Activated naive CD4-positive, alpha-beta T cell treated with anti-CD3 and anti-CD28 coated beads for 36 hours (primary cell): ENCODE measurements around the gene ARHGAP22. TPM values are rescaled to one million over a fixed set of nuclear protein-coding genes. Genes with fewer than 3 reads are reported as not detected.

Experiments used
- CTCF ChIA-PET: fragments of 350-600 bp; sonication (Branson Sonifier 250); formaldehyde crosslinking; loops from one replicate; lab custom pipeline; 2021; ENCODE audit warnings: antibody characterized with exemption; lab: Charles Lee
- DNase-seq: peaks from one replicate; pipeline ENCODE4 v3.0.0-alpha.2; 2020
- H3K27ac Mint-ChIP-seq: one replicate; pipeline ENCODE4 v1.8.0; 2021; ENCODE audit warnings: mild to moderate bottlenecking, mixed read lengths
- H3K27me3 Mint-ChIP-seq: one replicate; pipeline ENCODE4 v1.8.0; 2021; ENCODE audit warnings: low read depth, mixed read lengths
- H3K36me3 Mint-ChIP-seq: one replicate; pipeline ENCODE4 v1.8.0; 2021; ENCODE audit warnings: low read depth, mixed read lengths
- H3K4me1 Mint-ChIP-seq: one replicate; pipeline ENCODE4 v1.8.0; 2021; ENCODE audit warnings: low read depth, mixed read lengths
- H3K4me3 Mint-ChIP-seq: one replicate; pipeline ENCODE4 v1.8.0; 2021; ENCODE audit warnings: mild to moderate bottlenecking, moderate library complexity, mixed read lengths
- H3K9me3 Mint-ChIP-seq: one replicate; pipeline ENCODE4 v1.8.0; 2021; ENCODE audit warnings: mixed read lengths
- intact Hi-C: fragments of 100-400 bp; cut with micrococcal nuclease; formaldehyde crosslinking; loops from one replicate; pipeline ENCODE4 v1.15.1; 2023
- total RNA-seq, 2 experiments: library from RNA; stranded (reverse); gene quantifications; one replicate each; pipeline ENCODE4 v1.2.3, GENCODE V29; 2021

The ARHGAP22 gene
- total RNA-seq, 2 experiments from 2014 or later: not detected

GRCh38 chr10:48490946-48491345, 113.9 kb downstream of the ARHGAP22 start:
- CTCF ChIA-PET: no interaction called here
- DNase-seq: no peak
- Mint-ChIP-seq H3K36me3 (no peaks in the 10 kb centered on the region), H3K4me3 (no peak overlapping the region), H3K27ac (no peak overlapping the region), H3K27me3 (peaks cover 12% of the 10 kb centered on the region), H3K9me3 (no peaks in the 10 kb centered on the region), H3K4me1 (peaks cover 14% of the 10 kb centered on the region)
- intact Hi-C loops: no loop called here

- Mint-ChIP-seq H3K4me1 (peaks cover 14% of the 10 kb centered on the region), H3K4me3 (no peak overlapping the region), H3K27me3 (peaks cover 12% of the 10 kb centered on the region), H3K36me3 (no peaks in the 10 kb centered on the region), H3K9me3 (no peaks in the 10 kb centered on the region), H3K27ac (no peak overlapping the region)
- no peak for DNase-seq
- CTCF ChIA-PET: no interaction called here
- intact Hi-C loops: no loop called here
These were observed 114.3 kb downstream of the ARHGAP22 start for GRCh38 chr10:48490571-48490940.

- no peak overlapping the region for H3K27ac Mint-ChIP-seq
- no peaks in the 10 kb centered on the region for H3K36me3 Mint-ChIP-seq
- no peaks in the 10 kb centered on the region for H3K9me3 Mint-ChIP-seq
- H3K4me3 Mint-ChIP-seq: no peak overlapping the region
- peaks cover 9% of the 10 kb centered on the region for H3K27me3 Mint-ChIP-seq
- peaks cover 6% of the 10 kb centered on the region for H3K4me1 Mint-ChIP-seq
- intact Hi-C loops: no loop called here
- CTCF ChIA-PET: no interaction called here
- no peak for DNase-seq
These were observed 115.8 kb downstream of the ARHGAP22 start for GRCh38 chr10:48489099-48489498.

GRCh38 chr10:48487244-48487643, 117.6 kb downstream of the ARHGAP22 start:
- Mint-ChIP-seq H3K4me1 (no peaks in the 10 kb centered on the region), H3K27ac (no peak overlapping the region), H3K9me3 (no peaks in the 10 kb centered on the region), H3K27me3 (peaks cover 7% of the 10 kb centered on the region), H3K36me3 (no peaks in the 10 kb centered on the region), H3K4me3 (no peak overlapping the region)
- intact Hi-C loops: no loop called here
- CTCF ChIA-PET: no interaction called here
- no peak for DNase-seq

- Mint-ChIP-seq H3K27ac (no peak overlapping the region), H3K4me3 (no peak overlapping the region), H3K9me3 (no peaks in the 10 kb centered on the region), H3K36me3 (no peaks in the 10 kb centered on the region), H3K27me3 (peaks cover 7% of the 10 kb centered on the region), H3K4me1 (no peaks in the 10 kb centered on the region)
- intact Hi-C loops: no loop called here
- CTCF ChIA-PET: no interaction called here
- DNase-seq: no peak
These were observed 119.2 kb downstream of the ARHGAP22 start for GRCh38 chr10:48485711-48486110.

GRCh38 chr10:48484911-48485310, 120.0 kb downstream of the ARHGAP22 start:
- Mint-ChIP-seq H3K4me3 (no peak overlapping the region), H3K27me3 (peaks cover 7% of the 10 kb centered on the region), H3K36me3 (no peaks in the 10 kb centered on the region), H3K4me1 (no peaks in the 10 kb centered on the region), H3K27ac (no peak overlapping the region), H3K9me3 (no peaks in the 10 kb centered on the region)
- no peak for DNase-seq
- intact Hi-C loops: no loop called here
- CTCF ChIA-PET: no interaction called here

- Mint-ChIP-seq H3K9me3 (no peaks in the 10 kb centered on the region), H3K4me1 (no peaks in the 10 kb centered on the region), H3K27me3 (peaks cover 7% of the 10 kb centered on the region), H3K4me3 (no peak overlapping the region), H3K27ac (no peak overlapping the region), H3K36me3 (no peaks in the 10 kb centered on the region)
- intact Hi-C loops: no loop called here
- DNase-seq: no peak
- CTCF ChIA-PET: interaction anchor here (0.6 kb wide), 1 partner anchor 188 kb away, joined by 3 read pairs; no protein-coding TSS in a partner anchor
These were observed 122.7 kb downstream of the ARHGAP22 start for GRCh38 chr10:48482207-48482606.

- Mint-ChIP-seq H3K27ac (no peak overlapping the region), H3K4me3 (no peak overlapping the region), H3K36me3 (no peaks in the 10 kb centered on the region), H3K9me3 (no peaks in the 10 kb centered on the region), H3K27me3 (peaks cover 7% of the 10 kb centered on the region), H3K4me1 (no peaks in the 10 kb centered on the region)
- DNase-seq: no peak
- intact Hi-C loops: no loop called here
- CTCF ChIA-PET: no interaction called here
These were observed 123.5 kb downstream of the ARHGAP22 start for GRCh38 chr10:48481385-48481784.

- intact Hi-C loops: no loop called here
- Mint-ChIP-seq H3K4me3 (no peak overlapping the region), H3K36me3 (no peaks in the 10 kb centered on the region), H3K4me1 (no peaks in the 10 kb centered on the region), H3K27me3 (peaks cover 9% of the 10 kb centered on the region), H3K9me3 (no peaks in the 10 kb centered on the region), H3K27ac (no peak overlapping the region)
- CTCF ChIA-PET: no interaction called here
- DNase-seq: no peak
These were observed 124.2 kb downstream of the ARHGAP22 start for GRCh38 chr10:48480397-48481374.

- H3K27me3 Mint-ChIP-seq: peaks cover 6% of the 10 kb centered on the region
- intact Hi-C loops: no loop called here
- CTCF ChIA-PET: no interaction called here
- no peak overlapping the region for H3K27ac Mint-ChIP-seq
- no peaks in the 10 kb centered on the region for H3K4me1 Mint-ChIP-seq
- DNase-seq: no peak
- H3K9me3 Mint-ChIP-seq: no peaks in the 10 kb centered on the region
- no peaks in the 10 kb centered on the region for H3K36me3 Mint-ChIP-seq
- no peak overlapping the region for H3K4me3 Mint-ChIP-seq
These were observed 125.7 kb downstream of the ARHGAP22 start for GRCh38 chr10:48478980-48479811.

- no peak for DNase-seq
- CTCF ChIA-PET: no interaction called here
- intact Hi-C loops: no loop called here
- H3K27ac Mint-ChIP-seq: no peak overlapping the region
- no peaks in the 10 kb centered on the region for H3K36me3 Mint-ChIP-seq
- peaks cover 4% of the 10 kb centered on the region for H3K27me3 Mint-ChIP-seq
- no peak overlapping the region for H3K4me3 Mint-ChIP-seq
- H3K4me1 Mint-ChIP-seq: no peaks in the 10 kb centered on the region
- H3K9me3 Mint-ChIP-seq: no peaks in the 10 kb centered on the region
These were observed 126.4 kb downstream of the ARHGAP22 start for GRCh38 chr10:48478469-48478868.

GRCh38 chr10:48477616-48478015, 127.3 kb downstream of the ARHGAP22 start:
- no peaks in the 10 kb centered on the region for H3K36me3 Mint-ChIP-seq
- no peaks in the 10 kb centered on the region for H3K9me3 Mint-ChIP-seq
- H3K4me1 Mint-ChIP-seq: no peaks in the 10 kb centered on the region
- CTCF ChIA-PET: no interaction called here
- no peak for DNase-seq
- H3K27me3 Mint-ChIP-seq: peaks cover 3% of the 10 kb centered on the region
- intact Hi-C loops: no loop called here
- H3K4me3 Mint-ChIP-seq: no peak overlapping the region
- no peak overlapping the region for H3K27ac Mint-ChIP-seq
